ENCODE results near the gene ANKRD13B.

Gene ANKRD13B

GRCh38 chr17:29588562-29589411, 4.1 kb upstream of the ANKRD13B start:
- H3K9me3 ChIP-seq (ENCODE audit: control insufficient read depth, low read length), result no peaks in the 10 kb centered on the region
- H3K9ac ChIP-seq, result peak overlapping the region; percentile 49
- H3K27me3 ChIP-seq (ENCODE audit: control insufficient read depth, insufficient read depth, low read length), result no peaks in the 10 kb centered on the region
- H3K36me3 ChIP-seq (ENCODE audit: control insufficient read depth, insufficient read depth, low read length), result no peaks in the 10 kb centered on the region
- no peak for TF ChIP-seq CTCF (IDR thresholded peaks at IDR 0.05)
- H3K4me3 ChIP-seq (ENCODE audit: low read depth, low read length), result peak overlapping the region; percentile 81
- peak overlapping the region; percentile 85 for H3K4me2 ChIP-seq (ENCODE audit: low read length)
- H3K79me2 ChIP-seq, result peaks cover 34% of the 10 kb centered on the region
- peak overlapping the region; percentile 58 for H3K27ac ChIP-seq
- H2AFZ ChIP-seq, result peak overlapping the region; percentile 67
- peaks cover 27% of the 10 kb centered on the region for H3K4me1 ChIP-seq

- Histone ChIP-seq H3K36me3 (ENCODE audit: control insufficient read depth, insufficient read depth, low read length) (no peaks in the 10 kb centered on the region), H3K4me1 (peaks cover 35% of the 10 kb centered on the region), H3K9me3 (ENCODE audit: control insufficient read depth, low read length) (no peaks in the 10 kb centered on the region), H3K79me2 (peaks cover 29% of the 10 kb centered on the region), H3K4me2 (ENCODE audit: low read length) (peak within 1 kb of the TSS; percentile 85), H3K27me3 (ENCODE audit: control insufficient read depth, insufficient read depth, low read length) (no peaks in the 10 kb centered on the region), H3K9ac (peak within 1 kb of the TSS; percentile 49), H3K4me3 (ENCODE audit: low read depth, low read length) (peak within 1 kb of the TSS; percentile 81), H2AFZ (peak within 1 kb of the TSS; percentile 99), H3K27ac (peak within 1 kb of the TSS; percentile 76)
- TF ChIP-seq CTCF (IDR thresholded peaks at IDR 0.05), result no peak
Observed at GRCh38 chr17:29589524-29590410, 3.2 kb upstream of the ANKRD13B start, which contains the start of gene GIT1. GIT1 (minus strand) TSS chr17:29589648; CDS start chr17:29589378, 270 bp downstream.

- Histone ChIP-seq H3K4me3 (ENCODE audit: low read depth, low read length) (no peak overlapping the region), H3K4me2 (ENCODE audit: low read length) (peak overlapping the region; percentile 67), H3K4me1 (peaks cover 36% of the 10 kb centered on the region), H2AFZ (peak overlapping the region; percentile 99), H3K9me3 (ENCODE audit: control insufficient read depth, low read length) (no peaks in the 10 kb centered on the region), H3K9ac (no peak overlapping the region), H3K27ac (peak overlapping the region; percentile 76), H3K27me3 (ENCODE audit: control insufficient read depth, insufficient read depth, low read length) (no peaks in the 10 kb centered on the region), H3K79me2 (peaks cover 23% of the 10 kb centered on the region), H3K36me3 (ENCODE audit: control insufficient read depth, insufficient read depth, low read length) (no peaks in the 10 kb centered on the region)
- no peak for TF ChIP-seq CTCF (IDR thresholded peaks at IDR 0.05)
Observed at GRCh38 chr17:29590411-29591145, 2.4 kb upstream of the ANKRD13B start.

- H3K79me2 ChIP-seq, result peaks cover 21% of the 10 kb centered on the region
- H3K36me3 ChIP-seq (ENCODE audit: control insufficient read depth, insufficient read depth, low read length), result no peaks in the 10 kb centered on the region
- H3K27ac ChIP-seq, result peak overlapping the region; percentile 61
- no peaks in the 10 kb centered on the region for H3K27me3 ChIP-seq (ENCODE audit: control insufficient read depth, insufficient read depth, low read length)
- H3K9ac ChIP-seq, result no peak overlapping the region
- peak overlapping the region; percentile 91 for H2AFZ ChIP-seq
- H3K4me2 ChIP-seq (ENCODE audit: low read length), result peak overlapping the region; percentile 50
- TF ChIP-seq CTCF (IDR thresholded peaks at IDR 0.05), result no peak
- no peaks in the 10 kb centered on the region for H3K9me3 ChIP-seq (ENCODE audit: control insufficient read depth, low read length)
- peaks cover 36% of the 10 kb centered on the region for H3K4me1 ChIP-seq
- no peak overlapping the region for H3K4me3 ChIP-seq (ENCODE audit: low read depth, low read length)
Observed at GRCh38 chr17:29591146-29591736, 1.7 kb upstream of the ANKRD13B start.

Measured in parathyroid adenoma (tissue), 2 donors.